Measurements from ENCODE around the gene LRRC61. TPM values are rescaled to one million over a fixed set of nuclear protein-coding genes. Genes with fewer than 3 reads are reported as not detected.

LRRC61 gene
- total and polyA plus RNA-seq, 2 of the 13 experiments (the other 11 are each of a cell fraction or from before 2014, with no cell fraction given): 33.0 to 34.8 TPM

DNA sequence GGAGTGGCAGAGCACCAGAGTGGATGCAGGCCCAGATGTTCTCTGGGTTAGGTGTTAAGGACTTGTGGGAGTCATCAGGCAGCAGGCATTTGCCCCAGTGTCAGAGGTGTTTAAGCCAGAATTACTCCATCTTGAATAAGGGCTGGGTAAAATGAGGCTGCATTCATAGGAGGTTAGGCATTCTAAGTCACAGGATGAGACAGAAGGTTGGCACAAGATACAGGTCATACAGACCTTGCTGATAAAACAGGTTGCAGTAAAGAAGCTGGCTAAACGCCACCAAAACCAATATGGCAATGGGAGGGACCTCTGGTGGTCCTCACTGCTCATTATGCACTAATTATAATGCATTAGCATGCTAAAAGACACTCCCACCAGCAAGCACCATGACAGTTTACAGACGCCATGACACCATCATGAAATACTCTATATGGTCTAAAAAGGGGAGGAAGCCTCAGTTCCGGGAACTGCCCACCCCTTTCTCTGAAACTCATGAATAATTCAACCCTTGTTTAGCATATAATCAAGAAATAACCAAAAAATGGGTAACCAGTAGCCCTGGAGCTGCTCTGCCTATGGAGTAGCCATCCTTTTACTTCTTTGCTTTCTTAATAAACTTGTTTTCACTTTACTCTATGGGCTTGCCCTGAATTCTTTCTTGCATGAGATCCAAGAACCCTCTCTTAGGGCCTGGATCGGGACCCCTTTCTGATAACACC lies 882 bp upstream of the LRRC61 start (continued):
- TF ChIP-seq CAMTA2 (CRISPR knock-in tag; IDR thresholded peaks at IDR 0.05; ENCODE audit: borderline replicate concordance) (no peak), ZNF776 (CRISPR knock-in tag; IDR thresholded peaks at IDR 0.05) (peak; percentile 6; the same call in 1 of the 2 replicates), SPEN (CRISPR knock-in tag; IDR thresholded peaks at IDR 0.05; ENCODE audit: low read depth) (no peak), SYNCRIP (IDR thresholded peaks at IDR 0.05; ENCODE audit: insufficient read depth, low read depth, low read length) (no peak), CSRNP1 (CRISPR knock-in tag; IDR thresholded peaks at IDR 0.05) (0 out of 2 replicates have a peak, but pooled peaks have one; percentile 41), PATZ1 (CRISPR knock-in tag; IDR thresholded peaks at IDR 0.05) (no peak), ZNF280D (CRISPR knock-in tag; IDR thresholded peaks at IDR 0.05) (no peak; the same call in 1 of the 2 replicates), RXRA (CRISPR knock-in tag; IDR thresholded peaks at IDR 0.05) (0 out of 2 replicates have a peak, but pooled peaks have one; percentile 18), SNAPC2 (CRISPR knock-in tag; IDR thresholded peaks at IDR 0.05) (peak; percentile 64; the same call in 1 of the 2 replicates), ATF1 (CRISPR knock-in tag; IDR thresholded peaks at IDR 0.05) (no peak), TMF1 (CRISPR knock-in tag; IDR thresholded peaks at IDR 0.05; ENCODE audit: low read depth) (0 out of 2 replicates have a peak, but pooled peaks have one; percentile 49), NCOA1 (CRISPR knock-in tag; IDR thresholded peaks at IDR 0.05) (no peak), NFYC (CRISPR knock-in tag; IDR thresholded peaks at IDR 0.05) (no peak), E2F1 (CRISPR knock-in tag; IDR thresholded peaks at IDR 0.05) (no peak), DR1 (CRISPR knock-in tag; IDR thresholded peaks at IDR 0.05) (no peak), REPIN1 (CRISPR knock-in tag; IDR thresholded peaks at IDR 0.05; ENCODE audit: borderline replicate concordance, low read depth) (no peak)
- TF ChIP-seq, protein P1, sequence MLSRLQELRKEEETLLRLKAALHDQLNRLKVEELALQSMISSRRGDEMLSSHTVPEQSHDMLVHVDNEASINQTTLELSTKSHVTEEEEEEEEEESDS (CRISPR knock-in tag; IDR thresholded peaks at IDR 0.05; ENCODE audit: borderline replicate concordance): 0 out of 2 replicates have a peak, but pooled peaks have one; percentile 41
- TF ChIP-seq, protein P2, sequence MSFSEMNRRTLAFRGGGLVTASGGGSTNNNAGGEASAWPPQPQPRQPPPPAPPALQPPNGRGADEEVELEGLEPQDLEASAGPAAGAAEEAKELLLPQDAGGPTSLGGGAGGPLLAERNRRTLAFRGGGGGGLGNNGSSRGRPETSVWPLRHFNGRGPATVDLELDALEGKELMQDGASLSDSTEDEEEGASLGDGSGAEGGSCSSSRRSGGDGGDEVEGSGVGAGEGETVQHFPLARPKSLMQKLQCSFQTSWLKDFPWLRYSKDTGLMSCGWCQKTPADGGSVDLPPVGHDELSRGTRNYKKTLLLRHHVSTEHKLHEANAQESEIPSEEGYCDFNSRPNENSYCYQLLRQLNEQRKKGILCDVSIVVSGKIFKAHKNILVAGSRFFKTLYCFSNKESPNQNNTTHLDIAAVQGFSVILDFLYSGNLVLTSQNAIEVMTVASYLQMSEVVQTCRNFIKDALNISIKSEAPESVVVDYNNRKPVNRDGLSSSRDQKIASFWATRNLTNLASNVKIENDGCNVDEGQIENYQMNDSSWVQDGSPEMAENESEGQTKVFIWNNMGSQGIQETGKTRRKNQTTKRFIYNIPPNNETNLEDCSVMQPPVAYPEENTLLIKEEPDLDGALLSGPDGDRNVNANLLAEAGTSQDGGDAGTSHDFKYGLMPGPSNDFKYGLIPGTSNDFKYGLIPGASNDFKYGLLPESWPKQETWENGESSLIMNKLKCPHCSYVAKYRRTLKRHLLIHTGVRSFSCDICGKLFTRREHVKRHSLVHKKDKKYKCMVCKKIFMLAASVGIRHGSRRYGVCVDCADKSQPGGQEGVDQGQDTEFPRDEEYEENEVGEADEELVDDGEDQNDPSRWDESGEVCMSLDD (CRISPR knock-in tag; IDR thresholded peaks at IDR 0.05; ENCODE audit: borderline replicate concordance): no peak

Data from HepG2 (cell line).